Endothelial cell (in vitro differentiated cells): ENCODE measurements around the gene KHDRBS1. TPM values are rescaled to one million over a fixed set of nuclear protein-coding genes. Genes with fewer than 3 reads are reported as not detected.

ENCODE experiments used
- DNase-seq: peaks from one replicate; pipeline ENCODE4 v3.0.0; 2021; ENCODE audit warnings: low spot score
- H3K27ac Mint-ChIP-seq: one replicate; pipeline ENCODE4 v1.8.0; 2021; ENCODE audit warnings: mixed read lengths, inconsistent platforms; ENCODE audit not compliant: unreplicated experiment
- H3K27me3 Mint-ChIP-seq: one replicate; pipeline ENCODE4 v1.8.0; 2021; ENCODE audit warnings: mild to moderate bottlenecking, moderate library complexity, mixed read lengths, inconsistent platforms; ENCODE audit not compliant: unreplicated experiment
- H3K36me3 Mint-ChIP-seq: one replicate; pipeline ENCODE4 v1.8.0; 2021; ENCODE audit warnings: mild to moderate bottlenecking, low read depth, mixed read lengths, inconsistent platforms; ENCODE audit not compliant: unreplicated experiment
- H3K4me1 Mint-ChIP-seq: one replicate; pipeline ENCODE4 v1.8.0; 2021; ENCODE audit warnings: mild to moderate bottlenecking, mixed read lengths, inconsistent platforms; ENCODE audit not compliant: unreplicated experiment
- H3K4me3 Mint-ChIP-seq: one replicate; pipeline ENCODE4 v1.8.0; 2021; ENCODE audit warnings: mild to moderate bottlenecking, mixed read lengths, inconsistent platforms; ENCODE audit not compliant: unreplicated experiment
- H3K9me3 Mint-ChIP-seq: one replicate; pipeline ENCODE4 v1.8.0; 2021; ENCODE audit warnings: mixed read lengths, inconsistent platforms; ENCODE audit not compliant: unreplicated experiment
- CTCF ChIP-seq: fragments of 200-600 bp; sonication (generic); IDR thresholded peaks from one replicate; pipeline ENCODE4 v1.5.0; 2021; ENCODE audit warnings: antibody characterized with exemption; ENCODE audit not compliant: unreplicated experiment
- microRNA-seq: library from miRNA; unstranded; fragments of <30 nt; microRNA quantifications from one replicate; pipeline ENCODE4, GENCODE V29; 2020; ENCODE audit not compliant: unreplicated experiment
- total RNA-seq: library from RNA; stranded (reverse); fragmentation: NEBNext Ultra II Directional; extraction: Animal tissue kit (Norgen Biotek cat#: 25700); gene quantifications from one replicate; pipeline ENCODE4 v1.2.1, GENCODE V29; 2021; ENCODE audit not compliant: unreplicated experiment

The KHDRBS1 gene
- total RNA-seq, 1 donor from 2014 or later = 203 TPM

GRCh38 chr1:32091176-32091575, 77.5 kb downstream of the KHDRBS1 start:
- DNase-seq = no peak
- no peak for TF ChIP-seq CTCF
- H3K4me3 Mint-ChIP-seq = no peak overlapping the region
- H3K27ac Mint-ChIP-seq = no peak overlapping the region
- H3K4me1 Mint-ChIP-seq = no peaks in the 10 kb centered on the region
- no peaks in the 10 kb centered on the region for H3K9me3 Mint-ChIP-seq
- H3K36me3 Mint-ChIP-seq = peaks cover 21% of the 10 kb centered on the region
- H3K27me3 Mint-ChIP-seq = peaks cover 3% of the 10 kb centered on the region

- no peaks in the 10 kb centered on the region for H3K9me3 Mint-ChIP-seq
- DNase-seq = no peak
- no peak for TF ChIP-seq CTCF
- H3K36me3 Mint-ChIP-seq = peaks cover 19% of the 10 kb centered on the region
- H3K27ac Mint-ChIP-seq = no peak overlapping the region
- H3K27me3 Mint-ChIP-seq = peaks cover 3% of the 10 kb centered on the region
- H3K4me3 Mint-ChIP-seq = no peak overlapping the region
- H3K4me1 Mint-ChIP-seq = no peaks in the 10 kb centered on the region
Measured at GRCh38 chr1:32091591-32091990, 77.9 kb downstream of the KHDRBS1 start.

Small RNA genes lying within 50 kb of the gene (microRNA-seq; reads per million reads assigned to microRNA genes)
- not detected for gene MIR5585

Other genes starting within 250 kb of the KHDRBS1 start
- 0.44 TPM for gene ADGRB2, start 249.5 kb upstream of the KHDRBS1 start, total RNA-seq
- gene SPOCD1, start 197.8 kb upstream of the KHDRBS1 start, total RNA-seq = 1.5 TPM
- gene PTP4A2, start 75.5 kb upstream of the KHDRBS1 start, total RNA-seq = 162 TPM
- gene TMEM39B, start 59.1 kb downstream of the KHDRBS1 start, total RNA-seq = 26.9 TPM
- 95.3 TPM for gene KPNA6, start 94.2 kb downstream of the KHDRBS1 start, total RNA-seq
- gene TXLNA, start 165.8 kb downstream of the KHDRBS1 start, total RNA-seq = 65.3 TPM
- gene CCDC28B, start 186.7 kb downstream of the KHDRBS1 start, total RNA-seq = 22.9 TPM
- 1.9 TPM for gene IQCC, start 191.8 kb downstream of the KHDRBS1 start, total RNA-seq
- gene DCDC2B, start 195.2 kb downstream of the KHDRBS1 start, total RNA-seq = not detected
- gene TMEM234, start 208.5 kb downstream of the KHDRBS1 start, total RNA-seq = 23.2 TPM
- gene EIF3I, start 208.5 kb downstream of the KHDRBS1 start, total RNA-seq = 174 TPM
- gene FAM167B, start 233.4 kb downstream of the KHDRBS1 start, total RNA-seq = 1.4 TPM
- 1.1 TPM for gene LCK, start 237.4 kb downstream of the KHDRBS1 start, total RNA-seq